ENCODE measurements around the gene NME5. TPM values are rescaled to one million over a fixed set of nuclear protein-coding genes. Genes with fewer than 3 reads are reported as not detected.

NME5 gene
- total RNA-seq, 4 donors from 2014 or later: 1.1 to 1.7 TPM; not detected in 2

DNA sequence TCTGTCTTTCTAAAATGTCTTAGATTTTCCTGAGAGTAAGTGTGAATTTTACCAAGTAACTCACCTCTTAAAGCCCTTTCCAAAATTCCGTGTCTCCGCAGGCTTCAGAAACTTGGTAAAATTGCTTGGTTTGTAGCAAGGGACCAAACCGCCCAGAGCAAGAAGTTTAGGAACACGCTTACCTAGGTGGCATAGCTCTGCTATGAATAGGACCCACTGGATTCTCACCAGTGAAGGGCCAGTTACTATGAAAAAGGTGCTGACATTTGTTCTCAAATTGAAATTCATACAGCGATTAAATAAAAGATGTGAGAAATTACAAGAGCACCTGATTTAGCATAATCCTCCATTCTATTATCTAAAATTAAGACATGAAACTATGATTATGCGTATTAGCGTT is 6.7 kb downstream of the NME5 start:
- TF ChIP-seq POLR2AphosphoS5 (IDR thresholded peaks at IDR 0.05): no peak
- TF ChIP-seq POLR2A (IDR thresholded peaks at IDR 0.05): no peak
- TF ChIP-seq EP300 (IDR thresholded peaks at IDR 0.05): no peak
- TF ChIP-seq, protein P1, sequence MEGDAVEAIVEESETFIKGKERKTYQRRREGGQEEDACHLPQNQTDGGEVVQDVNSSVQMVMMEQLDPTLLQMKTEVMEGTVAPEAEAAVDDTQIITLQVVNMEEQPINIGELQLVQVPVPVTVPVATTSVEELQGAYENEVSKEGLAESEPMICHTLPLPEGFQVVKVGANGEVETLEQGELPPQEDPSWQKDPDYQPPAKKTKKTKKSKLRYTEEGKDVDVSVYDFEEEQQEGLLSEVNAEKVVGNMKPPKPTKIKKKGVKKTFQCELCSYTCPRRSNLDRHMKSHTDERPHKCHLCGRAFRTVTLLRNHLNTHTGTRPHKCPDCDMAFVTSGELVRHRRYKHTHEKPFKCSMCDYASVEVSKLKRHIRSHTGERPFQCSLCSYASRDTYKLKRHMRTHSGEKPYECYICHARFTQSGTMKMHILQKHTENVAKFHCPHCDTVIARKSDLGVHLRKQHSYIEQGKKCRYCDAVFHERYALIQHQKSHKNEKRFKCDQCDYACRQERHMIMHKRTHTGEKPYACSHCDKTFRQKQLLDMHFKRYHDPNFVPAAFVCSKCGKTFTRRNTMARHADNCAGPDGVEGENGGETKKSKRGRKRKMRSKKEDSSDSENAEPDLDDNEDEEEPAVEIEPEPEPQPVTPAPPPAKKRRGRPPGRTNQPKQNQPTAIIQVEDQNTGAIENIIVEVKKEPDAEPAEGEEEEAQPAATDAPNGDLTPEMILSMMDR (IDR thresholded peaks at IDR 0.05): no peak
- Histone ChIP-seq H3K4me3 (no peak overlapping the region), H3K27ac (no peak overlapping the region), H3K27me3 (no peaks in the 10 kb centered on the region), H3K9me3 (no peaks in the 10 kb centered on the region), H3K36me3 (no peaks in the 10 kb centered on the region), H3K4me1 (no peaks in the 10 kb centered on the region)
- no peak for DNase-seq (ENCODE audit: low spot score in 2 of 2)
- 91% methylated on average over 7 of the region's 7 CpGs for whole genome bisulfite sequencing

DNA sequence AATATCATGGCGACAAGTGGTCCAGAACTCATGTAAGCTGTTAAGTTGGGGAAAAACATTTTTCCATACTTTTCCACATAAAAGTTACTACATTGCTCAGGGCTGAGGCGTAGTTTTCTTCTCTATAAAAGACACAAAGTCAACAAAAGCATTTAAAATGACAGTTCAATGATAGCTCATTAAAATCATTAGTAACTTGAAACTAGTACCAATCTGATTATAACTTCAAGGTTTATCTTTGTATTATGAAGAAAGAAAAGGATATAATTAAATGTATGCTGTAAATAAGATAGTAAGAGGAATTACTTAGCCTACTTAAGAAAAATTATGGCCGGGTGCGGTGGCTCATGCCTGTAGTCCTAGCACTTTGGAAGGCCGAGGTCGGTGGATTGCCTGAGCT is 9.9 kb downstream of the NME5 start:
- no peak overlapping the region for H3K4me3 ChIP-seq
- 93% methylated on average over 6 of the region's 6 CpGs for WGBS

DNA sequence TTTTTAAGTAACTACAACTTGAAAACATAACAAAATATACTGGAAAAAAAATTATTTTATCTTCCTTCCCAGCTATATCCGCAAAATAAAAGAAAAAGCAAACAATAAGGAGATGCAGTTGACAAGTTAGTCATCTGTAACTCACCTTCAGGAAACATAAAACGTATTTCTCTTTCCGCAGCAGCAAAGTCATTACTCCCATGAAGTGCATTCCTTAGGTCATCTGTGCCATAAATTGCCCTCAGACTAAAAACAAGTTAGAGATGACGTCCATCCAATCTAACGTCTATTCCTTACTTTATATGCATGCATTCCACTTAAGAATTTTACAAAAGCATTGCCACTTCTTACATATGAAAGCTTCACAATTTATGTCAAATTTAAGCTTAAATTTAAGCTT is 10.9 kb downstream of the NME5 start:
- no peak for DNase-seq (ENCODE audit: low spot score in 2 of 2)
- no peak overlapping the region for H3K4me3 ChIP-seq
- no peaks in the 10 kb centered on the region for H3K27me3 ChIP-seq
- no peak for TF ChIP-seq EP300 (IDR thresholded peaks at IDR 0.05)
- TF ChIP-seq POLR2AphosphoS5 (IDR thresholded peaks at IDR 0.05): no peak
- TF ChIP-seq, protein P1 (IDR thresholded peaks at IDR 0.05): no peak
- no peak for TF ChIP-seq POLR2A (IDR thresholded peaks at IDR 0.05)
- WGBS: 45% methylated on average over 5 of the region's 5 CpGs
- H3K9me3 ChIP-seq: no peaks in the 10 kb centered on the region
- no peak overlapping the region for H3K27ac ChIP-seq
- H3K36me3 ChIP-seq: no peaks in the 10 kb centered on the region
- H3K4me1 ChIP-seq: no peaks in the 10 kb centered on the region

More for the DNA sequence above, 9.9 kb downstream of the NME5 start:
- H3K27ac ChIP-seq: no peak overlapping the region
- no peak for DNase-seq (ENCODE audit: low spot score in 2 of 2)
- H3K27me3 ChIP-seq: no peaks in the 10 kb centered on the region
- TF ChIP-seq POLR2A (IDR thresholded peaks at IDR 0.05) (no peak), POLR2AphosphoS5 (IDR thresholded peaks at IDR 0.05) (no peak), EP300 (IDR thresholded peaks at IDR 0.05) (no peak)
- TF ChIP-seq, protein P1 (IDR thresholded peaks at IDR 0.05): no peak
- no peaks in the 10 kb centered on the region for H3K4me1 ChIP-seq
- no peaks in the 10 kb centered on the region for H3K36me3 ChIP-seq
- no peaks in the 10 kb centered on the region for H3K9me3 ChIP-seq

DNA sequence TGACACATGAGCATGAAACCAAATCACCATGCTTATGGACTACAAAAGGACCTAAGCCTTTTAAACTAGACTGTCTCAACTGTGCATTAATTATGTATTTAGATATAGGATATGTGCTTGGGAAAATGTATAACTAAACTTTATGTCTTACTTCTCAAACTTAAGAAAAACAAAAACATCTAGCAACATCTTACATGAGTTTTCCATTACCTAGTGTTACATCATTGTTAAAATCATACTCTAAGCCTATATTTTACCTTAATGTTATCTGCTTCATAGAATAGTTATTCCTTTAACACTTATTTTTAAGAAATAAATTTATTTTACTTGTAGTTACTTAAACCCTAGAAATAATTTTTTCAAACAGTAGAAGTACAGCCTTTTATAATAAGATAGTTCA is 24.0 kb downstream of the NME5 start:
- DNase-seq (ENCODE audit: low spot score in 2 of 2): no peak
- TF ChIP-seq POLR2A (IDR thresholded peaks at IDR 0.05): no peak
- TF ChIP-seq POLR2AphosphoS5 (IDR thresholded peaks at IDR 0.05): no peak
- no peak for TF ChIP-seq EP300 (IDR thresholded peaks at IDR 0.05)
- TF ChIP-seq, protein P1 (IDR thresholded peaks at IDR 0.05): no peak
- Histone ChIP-seq H3K4me3 (no peak overlapping the region), H3K9me3 (no peaks in the 10 kb centered on the region), H3K27ac (no peak overlapping the region), H3K27me3 (no peaks in the 10 kb centered on the region), H3K36me3 (no peaks in the 10 kb centered on the region), H3K4me1 (no peaks in the 10 kb centered on the region)

DNA sequence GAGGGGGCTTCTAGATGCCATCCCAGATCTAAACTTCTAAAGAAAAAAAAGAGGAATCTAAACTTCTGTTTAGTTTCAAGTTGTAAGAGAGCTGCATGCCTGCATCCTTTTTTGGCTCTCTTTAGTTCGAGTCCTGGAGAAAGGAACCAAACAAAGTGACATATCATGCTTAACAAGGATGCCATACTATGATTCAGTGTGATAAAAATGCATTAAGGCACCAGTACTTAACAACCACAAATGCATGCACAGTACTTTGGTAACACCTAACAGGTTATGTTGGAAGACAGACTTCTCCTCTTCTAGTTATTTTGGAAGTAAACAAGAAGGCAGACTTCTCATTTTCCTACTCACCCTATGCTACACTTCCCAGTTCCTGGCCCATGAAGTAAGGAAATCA is 27.3 kb downstream of the NME5 start:
- Histone ChIP-seq H3K4me3 (no peak overlapping the region), H3K4me1 (no peaks in the 10 kb centered on the region), H3K9me3 (no peaks in the 10 kb centered on the region), H3K36me3 (no peaks in the 10 kb centered on the region), H3K27ac (no peak overlapping the region), H3K27me3 (no peaks in the 10 kb centered on the region)
- TF ChIP-seq POLR2AphosphoS5 (IDR thresholded peaks at IDR 0.05) (no peak), EP300 (IDR thresholded peaks at IDR 0.05) (no peak), POLR2A (IDR thresholded peaks at IDR 0.05) (no peak)
- TF ChIP-seq, protein P1 (IDR thresholded peaks at IDR 0.05): no peak
- WGBS: 14% methylated on average over 1 of the region's 1 CpG
- DNase-seq (ENCODE audit: low spot score in 2 of 2): no peak
